ENCODE measurements around the gene TSHZ2.

GRCh38 chr20:53104884-53105283, 132.7 kb downstream of the TSHZ2 start:
- TF ChIP-seq JUN (IDR thresholded peaks at IDR 0.05; ENCODE audit: borderline replicate concordance, insufficient read depth, insufficient read length, low read depth), result no peak
- TF ChIP-seq CTCF (IDR thresholded peaks at IDR 0.05; ENCODE audit: extremely low read depth in 1 of 2, insufficient read depth in 1 of 2, low read depth in 1 of 2, low read length in 2 of 2), result no peak
- no peak for TF ChIP-seq POLR2A (IDR thresholded peaks at IDR 0.05; ENCODE audit: low read depth, low read length)
- no peak for TF ChIP-seq POLR2AphosphoS5 (IDR thresholded peaks at IDR 0.05; ENCODE audit: insufficient read depth, low read depth, low read length)
- TF ChIP-seq FOS (IDR thresholded peaks at IDR 0.05; ENCODE audit: borderline replicate concordance, insufficient read depth, low read length), result no peak
- no peak for TF ChIP-seq MAX (IDR thresholded peaks at IDR 0.05; ENCODE audit: insufficient read depth, insufficient read length)
- TF ChIP-seq EZH2 (IDR thresholded peaks at IDR 0.05; ENCODE audit: borderline replicate concordance, low read depth, low read length, severe bottlenecking), result no peak
